Measurements from ENCODE around the gene GNAQ. TPM values are rescaled to one million over a fixed set of nuclear protein-coding genes. Genes with fewer than 3 reads are reported as not detected.

GNAQ gene
- total and polyA plus RNA-seq, 4 experiments from 2014 or later: 6.9 to 57.2 (median 34.5) TPM

- intact Hi-C loops (cut with micrococcal nuclease): no loop called here
- H3K27ac Mint-ChIP-seq: peak overlapping the region in 6 of 7 donors; percentile 3 to 75 (median 13)
- H3K27ac ChIP-seq (ENCODE audit: low read depth, low read length): no peak overlapping the region
- H3K27me3 ChIP-seq (ENCODE audit: insufficient read depth, low read length): no peaks in the 10 kb centered on the region
- H3K4me3 Mint-ChIP-seq: peak overlapping the region in 4 of 8 donors; percentile 1 to 41 (median 24)
- CTCF ChIA-PET (ENCODE audit: partially characterized antibody): interaction anchor here (0.9 kb wide), 1 partner anchor 31 kb away, joined by 3 read pairs; no protein-coding TSS in a partner anchor
- H3K4me3 ChIP-seq (ENCODE audit: low read length in 2 of 2): no peak overlapping the region
- no peaks in the 10 kb centered on the region for H3K36me3 ChIP-seq (ENCODE audit: insufficient read depth, low read length)
- H3K9me3 Mint-ChIP-seq: no peaks in the 10 kb centered on the region
- peaks cover 57 to 90% (median 70%) of the 10 kb centered on the region in 4 donors for H3K4me1 Mint-ChIP-seq
- H3K27me3 Mint-ChIP-seq: no peaks in the 10 kb centered on the region
- peaks cover 0 to 11% of the 10 kb centered on the region in 2 donors for H3K36me3 Mint-ChIP-seq
- H3K9me3 ChIP-seq (ENCODE audit: control insufficient read depth in 1 of 2, low read length in 2 of 2): no peaks in the 10 kb centered on the region
- H3K4me1 ChIP-seq (ENCODE audit: insufficient read depth, low read length): peaks cover 54% of the 10 kb centered on the region
- POLR2A ChIA-PET (ENCODE audit: partially characterized antibody): no interaction called here
- DNase-seq: no peak
Measured at GRCh38 chr9:77945798-77946197, 85.8 kb downstream of the GNAQ start.

- POLR2A ChIA-PET (ENCODE audit: partially characterized antibody): no interaction called here
- peaks cover 47 to 86% (median 60%) of the 10 kb centered on the region in 4 donors for H3K4me1 Mint-ChIP-seq
Measured at GRCh38 chr9:77944556-77945243, 86.9 kb downstream of the GNAQ start.

GRCh38 chr9:77943057-77943456, 88.6 kb downstream of the GNAQ start:
- Mint-ChIP-seq H3K9me3 (no peaks in the 10 kb centered on the region), H3K27me3 (no peaks in the 10 kb centered on the region), H3K4me3 (peak overlapping the region in 2 of 8 donors; percentile 7 to 18), H3K4me1 (peaks cover 45 to 83% (median 60%) of the 10 kb centered on the region in 4 donors), H3K27ac (peak overlapping the region in 1 of 7 donors; percentile 42), H3K36me3 (peaks cover 5 to 17% of the 10 kb centered on the region in 2 donors)
- Histone ChIP-seq H3K27ac (ENCODE audit: low read depth, low read length) (no peak overlapping the region), H3K9me3 (ENCODE audit: control insufficient read depth in 1 of 2, low read length in 2 of 2) (no peaks in the 10 kb centered on the region), H3K4me1 (ENCODE audit: insufficient read depth, low read length) (peaks cover 45% of the 10 kb centered on the region), H3K4me3 (ENCODE audit: low read length in 2 of 2) (no peak overlapping the region), H3K27me3 (ENCODE audit: insufficient read depth, low read length) (no peaks in the 10 kb centered on the region), H3K36me3 (ENCODE audit: insufficient read depth, low read length) (no peaks in the 10 kb centered on the region)
- ChIA-PET CTCF (ENCODE audit: partially characterized antibody) (interaction anchor here (1.6 kb wide), 1 partner anchor 178 kb away, joined by 3 read pairs; no protein-coding TSS in a partner anchor), POLR2A (ENCODE audit: partially characterized antibody) (interaction anchor here (0.6 kb wide), 1 partner anchor 636 kb away, joined by 3 read pairs; no protein-coding TSS in a partner anchor)
- no peak for DNase-seq
- intact Hi-C loops (cut with micrococcal nuclease): no loop called here

More at GRCh38 chr9:77944556-77945243, 86.9 kb downstream of the GNAQ start:
- DNase-seq: peak in 3 of 5 donors; percentile 5 to 23 (median 11)
- Mint-ChIP-seq H3K4me3 (peak overlapping the region; percentile 15 to 79 (median 50)), H3K36me3 (peaks cover 0 to 11% of the 10 kb centered on the region in 2 donors), H3K27ac (peak overlapping the region in 6 of 7 donors; percentile 65 to 87 (median 74)), H3K27me3 (no peaks in the 10 kb centered on the region), H3K9me3 (no peaks in the 10 kb centered on the region)
- H3K4me1 ChIP-seq (ENCODE audit: insufficient read depth, low read length): peaks cover 45% of the 10 kb centered on the region
- no peaks in the 10 kb centered on the region for H3K9me3 ChIP-seq (ENCODE audit: control insufficient read depth in 1 of 2, low read length in 2 of 2)
- no peaks in the 10 kb centered on the region for H3K36me3 ChIP-seq (ENCODE audit: insufficient read depth, low read length)
- no peak overlapping the region for H3K27ac ChIP-seq (ENCODE audit: low read depth, low read length)
- no peak overlapping the region for H3K4me3 ChIP-seq (ENCODE audit: low read length in 2 of 2)
- intact Hi-C loops (cut with micrococcal nuclease): no loop called here
- CTCF ChIA-PET (ENCODE audit: partially characterized antibody): interaction anchor here (0.6 to 0.7 kb wide), 2 partner anchors 90 to 502 kb away, joined by 3 read pairs; no protein-coding TSS in a partner anchor
- no peaks in the 10 kb centered on the region for H3K27me3 ChIP-seq (ENCODE audit: insufficient read depth, low read length)

GRCh38 chr9:77939149-77939668, 92.4 kb downstream of the GNAQ start:
- Histone ChIP-seq H3K4me3 (ENCODE audit: low read length in 2 of 2) (no peak overlapping the region), H3K27ac (ENCODE audit: low read depth, low read length) (no peak overlapping the region), H3K36me3 (ENCODE audit: insufficient read depth, low read length) (no peaks in the 10 kb centered on the region), H3K4me1 (ENCODE audit: insufficient read depth, low read length) (peaks cover 10% of the 10 kb centered on the region), H3K9me3 (ENCODE audit: control insufficient read depth in 1 of 2, low read length in 2 of 2) (no peaks in the 10 kb centered on the region), H3K27me3 (ENCODE audit: insufficient read depth, low read length) (no peaks in the 10 kb centered on the region)
- ChIA-PET POLR2A (ENCODE audit: partially characterized antibody) (no interaction called here), CTCF (ENCODE audit: partially characterized antibody) (no interaction called here)
- no peaks in the 10 kb centered on the region for H3K9me3 Mint-ChIP-seq
- no peaks in the 10 kb centered on the region for H3K27me3 Mint-ChIP-seq
- no peak overlapping the region for H3K4me3 Mint-ChIP-seq
- H3K4me1 Mint-ChIP-seq: peaks cover 22 to 55% (median 39%) of the 10 kb centered on the region in 4 donors
- DNase-seq: no peak
- peaks cover 9 to 29% of the 10 kb centered on the region in 2 donors for H3K36me3 Mint-ChIP-seq
- intact Hi-C loops (cut with micrococcal nuclease): no loop called here
- peak overlapping the region in 1 of 7 donors; percentile 3 for H3K27ac Mint-ChIP-seq

- intact Hi-C loops (cut with micrococcal nuclease): no loop called here
- H3K27ac Mint-ChIP-seq: peak overlapping the region in 4 of 7 donors; percentile 5 to 48 (median 24)
- H3K4me3 Mint-ChIP-seq: no peak overlapping the region
Measured at GRCh38 chr9:77938163-77938562, 93.4 kb downstream of the GNAQ start.

GRCh38 chr9:77935974-77936373, 95.6 kb downstream of the GNAQ start:
- peaks cover 21 to 45% (median 33%) of the 10 kb centered on the region in 4 donors for H3K4me1 Mint-ChIP-seq
- POLR2A ChIA-PET (ENCODE audit: partially characterized antibody): no interaction called here
- peaks cover 25 to 41% of the 10 kb centered on the region in 2 donors for H3K36me3 Mint-ChIP-seq
- H3K27me3 Mint-ChIP-seq: no peaks in the 10 kb centered on the region
- no peak overlapping the region for H3K4me3 Mint-ChIP-seq
- no peak for DNase-seq
- peak overlapping the region in 1 of 7 donors; percentile 43 for H3K27ac Mint-ChIP-seq
- intact Hi-C loops (cut with micrococcal nuclease): no loop called here
- Histone ChIP-seq H3K27me3 (ENCODE audit: insufficient read depth, low read length) (no peaks in the 10 kb centered on the region), H3K4me3 (ENCODE audit: low read length in 2 of 2) (no peak overlapping the region), H3K9me3 (ENCODE audit: control insufficient read depth in 1 of 2, low read length in 2 of 2) (no peaks in the 10 kb centered on the region), H3K36me3 (ENCODE audit: insufficient read depth, low read length) (no peaks in the 10 kb centered on the region), H3K27ac (ENCODE audit: low read depth, low read length) (no peak overlapping the region), H3K4me1 (ENCODE audit: insufficient read depth, low read length) (no peaks in the 10 kb centered on the region)
- CTCF ChIA-PET (ENCODE audit: partially characterized antibody): no interaction called here
- no peaks in the 10 kb centered on the region for H3K9me3 Mint-ChIP-seq

More at GRCh38 chr9:77938163-77938562, 93.4 kb downstream of the GNAQ start:
- Histone ChIP-seq H3K4me3 (ENCODE audit: low read length in 2 of 2) (no peak overlapping the region), H3K36me3 (ENCODE audit: insufficient read depth, low read length) (no peaks in the 10 kb centered on the region), H3K9me3 (ENCODE audit: control insufficient read depth in 1 of 2, low read length in 2 of 2) (no peaks in the 10 kb centered on the region), H3K27me3 (ENCODE audit: insufficient read depth, low read length) (no peaks in the 10 kb centered on the region), H3K27ac (ENCODE audit: low read depth, low read length) (no peak overlapping the region), H3K4me1 (ENCODE audit: insufficient read depth, low read length) (peaks cover 9% of the 10 kb centered on the region)
- DNase-seq: no peak
- Mint-ChIP-seq H3K36me3 (peaks cover 9 to 29% of the 10 kb centered on the region in 2 donors), H3K27me3 (no peaks in the 10 kb centered on the region), H3K9me3 (no peaks in the 10 kb centered on the region), H3K4me1 (peaks cover 18 to 45% (median 31%) of the 10 kb centered on the region in 4 donors)
- ChIA-PET POLR2A (ENCODE audit: partially characterized antibody) (no interaction called here), CTCF (ENCODE audit: partially characterized antibody) (no interaction called here)

GRCh38 chr9:77935211-77935610, 96.4 kb downstream of the GNAQ start:
- Histone ChIP-seq H3K4me1 (ENCODE audit: insufficient read depth, low read length) (no peaks in the 10 kb centered on the region), H3K27ac (ENCODE audit: low read depth, low read length) (no peak overlapping the region), H3K9me3 (ENCODE audit: control insufficient read depth in 1 of 2, low read length in 2 of 2) (no peaks in the 10 kb centered on the region), H3K36me3 (ENCODE audit: insufficient read depth, low read length) (no peaks in the 10 kb centered on the region), H3K27me3 (ENCODE audit: insufficient read depth, low read length) (no peaks in the 10 kb centered on the region), H3K4me3 (ENCODE audit: low read length in 2 of 2) (no peak overlapping the region)
- no peaks in the 10 kb centered on the region for H3K27me3 Mint-ChIP-seq
- intact Hi-C loops (cut with micrococcal nuclease): no loop called here
- CTCF ChIA-PET (ENCODE audit: partially characterized antibody): no interaction called here
- no peak for DNase-seq
- H3K4me3 Mint-ChIP-seq: no peak overlapping the region
- H3K9me3 Mint-ChIP-seq: no peaks in the 10 kb centered on the region
- POLR2A ChIA-PET (ENCODE audit: partially characterized antibody): no interaction called here
- peaks cover 21 to 45% (median 34%) of the 10 kb centered on the region in 4 donors for H3K4me1 Mint-ChIP-seq
- peaks cover 25 to 41% of the 10 kb centered on the region in 2 donors for H3K36me3 Mint-ChIP-seq
- no peak overlapping the region for H3K27ac Mint-ChIP-seq
